Measurements from ENCODE around the gene TBC1D22B. TPM values are rescaled to one million over a fixed set of nuclear protein-coding genes. Genes with fewer than 3 reads are reported as not detected.

The TBC1D22B gene
- total and polyA plus RNA-seq, 9 of the 15 experiments (the other 6 are each of a cell fraction or from before 2014, with no cell fraction given): 4.8 to 24.2 (median 13.5) TPM

- TF ChIP-seq E4F1 (CRISPR knock-in tag; IDR thresholded peaks at IDR 0.05; ENCODE audit: borderline replicate concordance) (no peak), CBX2 (IDR thresholded peaks at IDR 0.05; ENCODE audit: insufficient read depth, low read length, poor library complexity, severe bottlenecking) (no peak), ZBTB12 (CRISPR knock-in tag; IDR thresholded peaks at IDR 0.05) (peak; percentile 96), MECOM (CRISPR knock-in tag; IDR thresholded peaks at IDR 0.05) (no peak), XRCC5 (IDR thresholded peaks at IDR 0.05; ENCODE audit: low read depth, low read length) (peak; percentile 94), MED1 (CRISPR knock-in tag; IDR thresholded peaks at IDR 0.05; ENCODE audit: borderline replicate concordance) (0 out of 2 replicates have a peak, but pooled peaks have one; percentile 68), SMC3 (conservative IDR thresholded peaks at IDR 0.05; ENCODE audit: insufficient read depth, low read depth, low read length) (no peak), JUN (IDR thresholded peaks at IDR 0.05; ENCODE audit: borderline replicate concordance, low read depth, low read length) (peak; percentile 42; the same call in 1 of the 2 replicates), JUN (CRISPR knock-in tag; IDR thresholded peaks at IDR 0.05; ENCODE audit: borderline replicate concordance) (peak; percentile 64; the same call in 1 of the 2 replicates), NUFIP1 (IDR thresholded peaks at IDR 0.05; ENCODE audit: partially characterized antibody) (no peak), SMARCA5 (IDR thresholded peaks at IDR 0.05) (peak; percentile 23; the same call in 1 of the 2 replicates), MTA2 (IDR thresholded peaks at IDR 0.05; ENCODE audit: low read depth) (peak; percentile 32; the same call in 1 of the 2 replicates), CCNT2 (IDR thresholded peaks at IDR 0.05; ENCODE audit: borderline replicate concordance, extremely low read depth, insufficient read length, low read depth, low read length) (peak; percentile 44), ZNF512 (tag; IDR thresholded peaks at IDR 0.05) (no peak), POLR2A (conservative IDR thresholded peaks at IDR 0.05) (peak; percentile 91), MCM2 (IDR thresholded peaks at IDR 0.05; ENCODE audit: low read depth) (no peak), BCL6 (CRISPR knock-in tag; IDR thresholded peaks at IDR 0.05) (no peak), PTTG1 (tag; IDR thresholded peaks at IDR 0.05; ENCODE audit: low read depth) (no peak), NFYB (IDR thresholded peaks at IDR 0.05; ENCODE audit: extremely low read depth, insufficient read length) (peak; percentile 93), MCM7 (IDR thresholded peaks at IDR 0.05) (no peak), MAZ (CRISPR knock-in tag; conservative IDR thresholded peaks at IDR 0.05 in 1 of 2, IDR thresholded peaks at IDR 0.05 in 1 of 2) (peak; percentile 68 to 81), HEY1 (CRISPR knock-in tag; IDR thresholded peaks at IDR 0.05; ENCODE audit: borderline replicate concordance) (no peak), NFIX (CRISPR knock-in tag; IDR thresholded peaks at IDR 0.05; ENCODE audit: low read depth) (no peak), POLR2AphosphoS5 (IDR thresholded peaks at IDR 0.05; ENCODE audit: control insufficient read depth, insufficient read depth, low read depth, low read length) (peak; percentile 78)
Measured at GRCh38 chr6:37257634-37258404, at the start of gene TBC1D22B, which contains the start of gene TMEM217 (continued).
